OCI-LY7 (cell line): Measurements from ENCODE around the gene CCDC13.

Source experiments
- EZH2phosphoT487 ChIP-seq: fragments of 200-600 bp; sonication (generic); IDR thresholded peaks from 2 replicates; pipeline ENCODE4 v1.6.1; 2018; ENCODE audit warnings: low read depth, borderline replicate concordance, mild to moderate bottlenecking, mixed run types, antibody characterized with exemption, low read length, moderate library complexity, mixed read lengths
- TF ChIP-seq, protein P1 (sequence below): fragments of 200-600 bp; sonication (generic); conservative IDR thresholded peaks from 2 replicates; pipeline ENCODE4 v1.5.1; 2014; ENCODE audit warnings: mild to moderate bottlenecking, antibody characterized with exemption, low read length, moderate library complexity, mixed read lengths

DNA sequence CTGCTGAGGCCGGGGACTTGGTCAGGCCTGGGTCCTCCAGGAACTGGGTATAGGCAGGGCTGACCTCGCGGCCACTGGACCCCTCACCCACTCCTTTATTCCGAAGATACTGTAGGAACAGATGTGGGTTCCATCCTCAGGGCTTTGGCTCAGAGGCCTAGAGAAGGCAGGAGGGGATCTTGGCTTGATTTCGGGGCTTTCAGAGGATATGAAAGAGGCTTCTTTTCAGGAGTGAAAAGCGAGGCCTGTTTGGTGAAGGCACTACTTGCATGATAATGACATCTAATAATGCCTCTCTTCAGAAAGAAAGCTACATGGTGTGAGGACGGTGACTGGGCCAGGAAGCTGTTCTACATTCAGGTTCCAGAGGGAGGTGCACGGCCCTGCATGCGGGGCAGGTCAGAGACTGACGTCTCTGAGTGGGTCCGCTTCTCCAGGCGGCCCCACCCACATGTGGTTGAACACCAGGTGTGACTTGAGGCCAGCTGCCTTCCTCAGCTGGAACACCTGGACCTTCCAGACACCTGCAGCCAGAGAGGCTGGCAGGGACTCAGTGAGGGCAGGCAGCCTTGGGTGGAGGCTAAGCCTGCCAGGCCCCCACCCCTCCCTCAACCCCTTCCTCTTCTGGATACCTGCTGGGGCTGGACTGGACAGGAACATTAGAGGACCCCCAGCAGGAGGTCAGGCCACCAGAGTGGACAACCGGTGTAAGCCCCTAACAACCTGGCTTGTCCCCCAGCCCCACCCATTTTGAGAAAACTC is 39.4 kb downstream of the CCDC13 start:
- TF ChIP-seq, protein P1, sequence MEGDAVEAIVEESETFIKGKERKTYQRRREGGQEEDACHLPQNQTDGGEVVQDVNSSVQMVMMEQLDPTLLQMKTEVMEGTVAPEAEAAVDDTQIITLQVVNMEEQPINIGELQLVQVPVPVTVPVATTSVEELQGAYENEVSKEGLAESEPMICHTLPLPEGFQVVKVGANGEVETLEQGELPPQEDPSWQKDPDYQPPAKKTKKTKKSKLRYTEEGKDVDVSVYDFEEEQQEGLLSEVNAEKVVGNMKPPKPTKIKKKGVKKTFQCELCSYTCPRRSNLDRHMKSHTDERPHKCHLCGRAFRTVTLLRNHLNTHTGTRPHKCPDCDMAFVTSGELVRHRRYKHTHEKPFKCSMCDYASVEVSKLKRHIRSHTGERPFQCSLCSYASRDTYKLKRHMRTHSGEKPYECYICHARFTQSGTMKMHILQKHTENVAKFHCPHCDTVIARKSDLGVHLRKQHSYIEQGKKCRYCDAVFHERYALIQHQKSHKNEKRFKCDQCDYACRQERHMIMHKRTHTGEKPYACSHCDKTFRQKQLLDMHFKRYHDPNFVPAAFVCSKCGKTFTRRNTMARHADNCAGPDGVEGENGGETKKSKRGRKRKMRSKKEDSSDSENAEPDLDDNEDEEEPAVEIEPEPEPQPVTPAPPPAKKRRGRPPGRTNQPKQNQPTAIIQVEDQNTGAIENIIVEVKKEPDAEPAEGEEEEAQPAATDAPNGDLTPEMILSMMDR: no peak
- TF ChIP-seq EZH2phosphoT487: no peak
